ENCODE data around the gene SH3YL1.
"Not testable (repeated sequence)": the region's sequence is repeated elsewhere in the genome, so short reads cannot be mapped to it uniquely, and the experiment has no call there.

SH3YL1 gene

DNA sequence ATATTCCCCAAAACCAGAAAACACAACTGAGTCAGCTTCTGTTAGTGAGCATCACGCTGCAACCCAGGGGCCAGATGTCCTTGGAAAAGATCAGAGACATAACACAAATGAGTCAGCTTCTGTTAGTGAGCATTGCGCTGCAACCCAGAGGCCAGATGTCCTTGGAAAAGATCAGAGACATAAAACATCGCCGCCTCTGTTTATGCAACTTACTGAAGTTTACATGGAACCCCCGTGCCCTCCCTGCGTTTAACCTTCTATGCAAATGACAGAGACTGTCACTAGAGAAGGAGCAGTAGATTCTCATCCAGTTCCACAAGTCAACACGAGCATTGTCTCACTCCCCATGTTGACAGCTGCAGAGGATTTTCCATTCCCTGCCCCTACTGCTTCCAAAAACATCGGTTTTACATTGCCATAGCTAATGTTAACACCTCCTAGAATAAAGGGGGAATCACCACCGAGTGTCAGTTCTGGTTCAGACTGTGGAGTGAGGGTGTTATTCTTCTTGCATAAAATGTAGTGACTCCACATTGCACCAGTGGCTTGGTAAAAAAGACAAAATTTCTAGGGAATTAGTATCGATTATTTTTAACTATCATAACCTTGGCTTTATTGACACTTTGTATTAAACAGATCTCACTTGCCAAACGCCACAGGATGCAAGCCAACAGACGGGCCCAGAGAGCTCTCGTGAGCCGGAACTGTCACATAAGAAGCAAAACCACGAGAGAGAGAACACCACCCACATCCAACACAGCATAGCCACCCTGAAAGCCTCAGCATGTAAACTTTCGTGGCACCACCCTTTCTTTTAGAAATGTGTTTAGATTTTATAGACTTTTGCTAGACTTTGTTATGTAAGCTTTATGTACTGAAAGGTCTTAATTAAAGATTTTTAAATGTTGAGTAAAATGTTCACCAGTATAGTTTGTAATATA is 87.7 kb downstream of the SH3YL1 start:
- DNase-seq: no peak

DNA sequence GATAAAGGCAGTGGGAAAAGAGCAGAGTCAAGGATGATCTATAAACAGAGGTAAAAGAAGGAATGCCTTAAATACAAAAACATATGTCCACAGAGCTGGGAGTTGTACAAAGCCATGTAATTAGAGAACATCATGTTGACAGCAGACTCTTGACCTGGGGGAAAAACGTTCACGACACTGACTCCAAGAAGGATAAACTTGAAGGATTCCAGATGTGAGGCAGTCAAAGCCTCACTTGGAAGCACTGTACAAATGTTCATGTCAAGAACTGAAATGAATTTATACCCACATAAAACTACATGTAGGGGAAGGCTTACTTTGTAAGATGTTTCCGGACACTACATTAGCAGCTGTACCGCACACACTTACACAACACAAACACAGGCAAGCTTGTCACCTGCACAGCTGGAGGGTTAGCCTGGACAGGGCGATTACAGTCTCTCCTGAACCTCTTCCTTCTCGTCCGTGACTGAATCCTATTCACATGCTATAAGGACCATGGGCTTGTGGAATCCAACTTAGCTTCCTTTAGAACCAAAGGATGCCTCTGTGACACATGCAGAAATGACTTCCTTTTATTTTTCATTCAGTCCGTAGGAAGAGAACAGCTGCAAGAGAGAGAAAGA is 88.6 kb downstream of the SH3YL1 start:
- no peak for DNase-seq

DNA sequence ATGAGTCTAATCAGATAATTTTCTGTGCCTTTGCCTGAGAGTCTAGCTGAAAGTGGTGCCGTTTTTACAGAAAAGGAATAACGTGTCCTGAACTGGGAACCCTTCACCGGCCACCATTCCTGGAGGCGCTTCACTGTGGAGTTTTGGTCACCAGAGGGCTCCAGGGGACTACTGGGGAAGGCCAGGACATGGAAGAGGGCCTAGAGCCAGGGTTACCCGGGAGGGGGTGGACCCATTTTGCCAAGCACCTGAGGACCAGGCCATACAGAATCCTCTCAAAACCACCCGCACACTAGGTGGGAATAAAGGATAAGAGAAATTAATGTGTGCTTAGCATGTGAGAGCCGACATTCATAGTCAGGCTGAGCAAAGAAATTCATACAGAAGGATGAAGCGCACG is 91.7 kb downstream of the SH3YL1 start:
- DNase-seq: not testable (repeated sequence)

DNA sequence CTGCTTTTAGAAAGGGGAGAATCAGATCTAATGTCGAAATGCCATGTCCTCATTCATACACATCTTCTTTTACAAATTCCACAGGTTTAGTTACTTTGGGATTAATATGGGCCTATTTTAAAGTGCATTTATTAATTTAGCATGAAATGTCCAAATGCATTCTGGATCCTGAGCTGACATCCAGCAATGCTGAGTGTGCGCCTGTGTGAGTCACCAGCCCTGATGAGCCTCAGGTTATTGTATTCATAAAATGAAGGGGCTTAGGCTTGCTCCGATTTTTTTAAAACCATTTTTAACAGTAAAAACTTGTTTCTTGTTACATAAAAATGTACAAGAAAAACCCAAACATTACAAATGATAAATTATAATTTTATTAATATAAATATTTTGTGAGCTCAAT is 94.1 kb downstream of the SH3YL1 start:
- DNase-seq: no peak
